ENCODE results near the gene ADNP.

The ADNP gene

DNA sequence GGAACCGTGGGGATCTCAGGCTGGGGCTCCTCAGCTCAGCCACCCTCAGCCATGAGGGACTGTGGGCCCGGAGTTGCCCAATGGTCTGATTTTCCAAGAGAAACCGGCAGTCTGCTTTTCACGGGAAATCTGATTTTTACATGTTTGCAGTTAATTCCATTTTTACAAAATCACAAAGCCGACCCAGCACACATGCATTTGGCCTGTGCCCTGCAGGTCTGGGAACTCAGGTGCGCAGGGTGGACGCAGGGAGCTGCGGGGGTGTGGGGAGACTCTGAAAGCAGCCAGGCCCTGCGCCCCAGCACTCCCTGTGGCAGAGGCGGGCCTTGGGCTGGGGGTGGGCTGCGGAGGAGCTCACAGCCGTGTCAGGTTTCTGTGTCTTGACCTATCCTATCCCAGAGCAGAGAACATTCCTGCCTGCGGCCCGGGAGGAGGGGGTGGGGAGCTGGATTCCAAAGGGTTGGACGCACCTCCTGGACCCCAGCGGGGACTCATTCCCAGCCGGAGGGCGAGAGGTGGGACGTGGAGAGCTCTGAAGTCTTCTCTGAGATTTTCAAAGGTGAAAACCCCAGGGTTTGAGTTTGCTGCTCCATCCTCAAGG is 60.6 kb downstream of the ADNP start:
- DNase-seq = no peak

- DNase-seq = no peak
These were observed 62.4 kb downstream of the ADNP start for GRCh38 chr20:50868509-50869495.

DNA sequence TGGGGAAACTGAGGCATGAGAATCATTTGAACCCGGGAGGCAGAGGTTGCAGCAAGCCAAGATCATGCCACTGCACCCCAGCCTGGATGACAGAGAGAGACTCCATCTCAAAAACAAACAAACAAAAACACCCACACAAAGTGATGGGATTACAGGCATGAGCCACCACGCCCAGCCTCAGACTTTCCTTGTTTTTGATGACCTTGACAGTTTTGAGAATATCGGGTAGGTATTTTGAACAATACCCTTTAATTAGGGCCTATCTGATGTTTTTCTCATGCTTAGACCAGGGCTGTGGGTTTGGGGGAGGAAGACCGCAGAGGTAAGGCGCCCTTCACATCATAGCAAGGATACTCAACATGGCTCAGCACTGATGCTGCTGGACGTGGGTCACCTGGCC is 63.4 kb downstream of the ADNP start:
- no peak for DNase-seq

DNA sequence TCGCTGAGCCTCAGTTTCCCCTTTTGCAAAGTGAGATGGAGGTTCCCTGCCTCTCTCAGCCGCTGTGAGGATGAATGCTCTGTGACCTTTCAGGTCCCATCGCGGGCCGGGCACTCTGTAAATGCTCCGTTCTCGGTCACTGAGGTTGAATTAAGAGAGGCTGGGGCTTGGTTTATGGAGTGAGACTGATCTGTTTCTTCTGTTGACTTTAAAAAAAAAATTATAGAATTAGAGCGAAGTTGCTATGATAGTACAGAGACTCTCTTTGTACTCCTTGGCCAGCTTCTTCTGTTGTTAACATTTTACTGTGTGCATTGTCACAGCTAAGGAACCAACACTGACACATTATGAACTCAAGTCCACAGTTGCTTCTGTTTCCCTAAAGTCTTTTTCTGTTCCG is 64.4 kb downstream of the ADNP start:
- no peak for DNase-seq

DNA sequence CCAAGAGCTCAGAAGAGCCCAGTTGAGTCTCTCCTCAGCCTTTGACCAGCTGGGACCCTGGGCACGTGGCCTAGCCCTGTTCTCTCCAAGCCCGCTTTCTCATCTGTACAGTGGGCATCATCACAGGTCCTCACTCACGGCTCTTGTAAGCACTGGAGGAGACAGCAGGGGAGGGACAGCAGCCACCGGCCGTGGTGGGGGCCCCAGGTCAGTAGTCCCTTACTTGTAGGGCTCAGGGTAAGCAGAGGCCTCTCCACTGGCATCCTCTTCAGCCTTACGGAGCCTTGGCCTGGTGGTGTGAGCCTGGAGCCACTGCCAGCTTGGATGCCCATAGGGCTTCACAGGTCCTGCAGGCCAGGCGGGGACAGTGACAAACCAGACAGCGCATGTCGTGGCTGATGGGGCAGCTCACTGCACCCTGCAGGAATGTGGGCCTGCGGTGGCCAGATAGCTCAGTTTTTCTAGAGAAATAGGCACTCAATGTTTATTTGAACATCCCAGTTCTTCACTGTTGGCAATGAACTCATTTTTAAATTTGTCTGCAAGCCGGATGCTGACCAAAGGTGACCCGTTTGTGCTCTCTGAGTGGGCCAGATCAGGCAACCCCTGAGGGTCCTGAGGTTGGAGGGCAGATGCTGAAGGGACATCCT is 65.1 kb downstream of the ADNP start:
- no peak for DNase-seq

GRCh38 chr20:50865591-50865990 is 65.6 kb downstream of the ADNP start:
- no peak for DNase-seq

DNA sequence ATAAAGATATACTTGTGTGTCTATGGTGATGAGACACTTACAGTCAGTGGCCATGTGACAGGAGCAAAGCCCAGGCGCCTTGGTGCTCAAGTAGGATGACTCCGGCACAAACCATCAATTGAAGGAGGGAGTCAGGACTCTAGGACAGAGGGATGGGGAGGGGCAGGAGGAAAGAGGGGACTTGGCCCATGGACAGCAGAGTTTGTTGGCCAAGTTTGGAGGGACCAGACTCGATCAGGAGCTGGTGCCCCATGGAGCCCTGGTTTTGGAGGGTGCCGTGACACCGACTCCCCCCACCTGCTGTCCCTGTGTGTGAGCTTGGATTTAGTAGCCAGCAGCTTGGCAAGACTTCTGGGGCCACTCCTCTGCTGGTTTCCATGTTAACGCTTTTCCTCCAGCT is 66.1 kb downstream of the ADNP start:
- DNase-seq = no peak

DNA sequence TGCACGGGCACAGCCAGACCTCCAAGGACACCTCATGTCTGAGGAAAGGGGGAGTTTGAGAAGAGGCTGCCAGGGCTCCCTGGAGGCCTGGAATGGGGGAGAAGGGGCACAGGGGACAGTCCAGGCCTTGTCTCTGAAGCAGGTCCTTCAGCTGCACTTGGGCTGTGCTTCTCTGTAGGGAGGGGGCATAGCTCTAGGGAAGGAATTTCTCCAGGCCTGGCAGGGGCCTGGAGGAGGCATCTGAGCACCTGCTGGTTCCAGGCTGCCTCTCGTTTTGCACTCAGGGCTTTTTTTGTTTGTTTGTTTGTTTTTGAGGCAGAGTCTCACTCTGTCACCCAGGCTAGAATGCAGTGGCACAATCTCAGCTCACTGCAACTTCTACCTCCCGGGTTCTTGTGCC is 68.7 kb downstream of the ADNP start:
- no peak for DNase-seq

- no peak for DNase-seq
These were observed 70.2 kb downstream of the ADNP start for GRCh38 chr20:50861012-50861411.

DNA sequence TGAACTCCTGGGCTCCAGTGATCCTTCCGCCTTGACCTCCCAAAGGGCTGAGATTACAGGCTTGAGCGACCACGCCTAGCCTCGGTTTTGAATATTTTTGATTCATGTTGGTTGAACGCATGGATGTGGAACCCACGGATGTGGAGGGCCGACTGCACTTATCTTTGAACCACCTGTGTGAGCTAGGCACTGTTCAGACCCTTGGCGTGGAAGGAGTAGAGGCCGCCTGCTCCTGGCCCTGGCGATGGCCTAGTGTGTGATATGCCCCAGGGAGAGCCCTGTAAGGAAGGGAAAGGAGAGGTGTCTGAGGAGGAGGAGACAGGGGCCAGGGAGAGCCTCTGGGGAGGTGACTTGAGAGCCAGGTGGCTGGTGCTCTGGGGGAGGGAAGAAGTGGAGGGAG is 72.1 kb downstream of the ADNP start:
- DNase-seq = no peak

GRCh38 chr20:50858525-50858924 is 72.7 kb downstream of the ADNP start:
- no peak for DNase-seq

DNA sequence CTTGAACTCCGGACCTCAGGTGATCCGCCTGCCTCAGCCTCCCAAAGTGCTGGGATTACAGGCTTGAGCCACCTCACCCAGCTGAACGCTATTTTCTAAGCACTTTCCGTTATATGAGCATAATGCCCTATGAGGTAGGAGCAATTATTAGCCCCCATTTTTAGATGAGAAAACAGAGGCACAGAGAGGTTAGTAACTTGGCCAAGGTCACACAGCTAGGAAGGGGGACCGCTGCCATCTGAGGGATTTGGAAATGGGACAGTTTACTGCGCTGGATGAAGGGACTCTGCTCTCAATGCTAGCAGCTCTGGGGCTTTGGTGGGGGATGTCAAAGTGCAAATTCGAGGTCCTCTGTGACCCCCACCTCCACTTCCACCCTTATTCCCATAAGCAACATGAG is 73.9 kb downstream of the ADNP start:
- DNase-seq = no peak

DNA sequence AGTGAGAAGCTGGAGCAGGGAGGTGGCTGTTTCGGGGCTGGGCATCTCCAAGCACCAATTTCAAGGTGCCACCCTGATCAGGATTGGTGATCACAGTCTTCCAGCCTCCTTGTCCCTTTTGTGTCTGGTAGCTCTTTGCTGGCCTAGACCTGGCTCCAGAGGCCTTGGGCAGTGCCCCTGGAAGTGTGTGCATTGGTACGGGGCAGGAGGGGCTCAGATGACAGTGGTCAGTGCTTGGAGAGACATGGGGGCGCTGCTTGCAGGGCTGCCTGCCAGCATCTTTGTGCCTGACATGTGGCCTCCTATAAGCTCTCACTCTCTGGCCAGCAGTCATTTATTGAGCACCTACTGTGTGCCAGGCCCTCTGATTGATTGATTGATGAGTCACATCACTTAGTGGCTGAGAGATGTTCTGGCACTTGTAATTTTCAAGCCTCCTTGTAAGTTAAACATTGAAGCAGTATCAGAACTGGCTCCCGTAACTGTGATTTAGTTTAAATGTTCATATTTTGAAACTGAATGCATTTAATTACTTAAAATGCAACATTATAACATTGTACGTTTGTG is 74.7 kb downstream of the ADNP start:
- DNase-seq = no peak

DNA sequence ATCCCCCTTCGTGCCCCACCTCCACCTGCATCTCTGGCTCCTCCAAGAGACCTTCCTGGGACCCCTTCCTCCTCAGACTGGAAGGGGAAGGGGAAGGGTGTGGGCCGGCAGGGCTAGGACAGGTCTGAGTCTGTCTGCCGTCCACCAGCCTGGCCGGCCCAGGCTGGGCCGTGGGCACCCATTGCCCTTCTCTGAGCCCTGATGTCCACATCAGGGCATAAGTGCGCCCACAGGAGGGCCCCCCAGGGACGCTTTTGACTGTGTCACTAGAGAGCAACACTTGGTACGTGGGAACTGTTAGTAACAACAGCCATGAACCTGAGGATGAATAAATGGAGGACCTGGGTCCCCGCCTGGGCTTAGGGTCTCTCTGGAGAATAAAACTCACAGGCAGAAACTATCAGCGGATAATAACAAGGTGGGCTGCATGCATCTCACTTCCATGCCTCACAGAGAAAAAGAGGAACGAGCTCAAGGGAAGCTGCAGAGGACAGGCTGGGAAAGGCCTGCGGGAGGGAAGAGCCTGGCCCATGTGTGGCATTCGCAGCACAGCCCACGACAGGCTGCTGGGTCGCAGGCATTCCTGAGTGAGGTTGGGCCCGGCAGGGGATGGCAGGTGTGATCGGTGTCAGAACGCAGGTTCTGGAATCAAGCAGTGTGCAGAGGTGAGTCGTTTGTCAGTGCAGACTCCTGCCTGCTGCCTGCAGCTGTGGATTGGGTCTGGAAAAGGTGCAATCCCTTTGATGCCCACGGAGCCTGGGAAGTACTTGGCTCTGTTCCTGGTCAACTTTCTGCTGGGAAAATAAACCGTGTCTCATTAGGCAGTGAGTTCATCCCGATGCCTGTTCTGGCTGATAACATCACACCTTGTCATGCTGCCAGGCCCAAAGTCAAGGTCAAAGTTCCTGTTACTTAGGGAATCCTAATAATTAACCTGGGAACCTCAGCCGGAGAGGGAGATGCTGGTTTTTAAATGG is 75.5 kb downstream of the ADNP start:
- no peak for DNase-seq

DNA sequence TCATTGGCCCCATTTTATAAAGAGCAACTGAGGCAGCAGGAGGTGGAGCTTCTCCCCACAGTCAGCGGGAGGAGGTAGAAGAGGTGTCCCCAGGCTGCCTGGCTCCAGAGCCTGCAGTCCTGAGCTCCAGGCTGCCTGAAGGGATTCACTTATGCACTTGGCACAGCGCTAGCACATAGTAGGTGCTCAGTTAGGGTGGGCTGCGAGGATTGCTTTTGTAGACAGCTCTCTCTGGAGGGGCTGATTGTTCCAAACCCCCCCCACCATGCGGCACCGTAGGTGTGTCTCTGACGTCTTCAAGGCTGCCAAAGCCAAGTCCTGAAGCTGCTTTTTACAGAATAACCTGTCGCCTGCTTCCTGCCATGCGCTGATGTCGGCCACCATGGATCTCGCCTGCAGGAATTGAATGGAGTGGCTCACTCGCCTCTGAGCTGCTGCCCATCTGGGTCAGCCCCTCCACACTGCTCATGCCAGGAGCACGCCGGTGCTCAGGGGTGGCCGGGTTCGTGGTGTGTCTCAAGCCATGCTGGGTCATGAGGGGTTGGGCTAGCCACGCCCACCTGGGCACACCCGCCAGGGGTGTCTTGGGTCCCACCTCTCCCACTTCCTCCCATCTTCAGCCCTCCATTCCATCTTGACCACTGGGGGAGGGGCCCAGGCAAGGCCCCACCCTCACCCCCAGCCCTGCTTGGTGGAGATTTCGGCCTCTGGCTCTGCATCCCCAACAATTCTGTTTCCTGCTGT is 76.6 kb downstream of the ADNP start:
- no peak for DNase-seq

- no peak for DNase-seq
These were observed 79.2 kb downstream of the ADNP start for GRCh38 chr20:50852085-50852484.

- no peak for DNase-seq
These were observed 80.4 kb downstream of the ADNP start for GRCh38 chr20:50850721-50851286.

DNA sequence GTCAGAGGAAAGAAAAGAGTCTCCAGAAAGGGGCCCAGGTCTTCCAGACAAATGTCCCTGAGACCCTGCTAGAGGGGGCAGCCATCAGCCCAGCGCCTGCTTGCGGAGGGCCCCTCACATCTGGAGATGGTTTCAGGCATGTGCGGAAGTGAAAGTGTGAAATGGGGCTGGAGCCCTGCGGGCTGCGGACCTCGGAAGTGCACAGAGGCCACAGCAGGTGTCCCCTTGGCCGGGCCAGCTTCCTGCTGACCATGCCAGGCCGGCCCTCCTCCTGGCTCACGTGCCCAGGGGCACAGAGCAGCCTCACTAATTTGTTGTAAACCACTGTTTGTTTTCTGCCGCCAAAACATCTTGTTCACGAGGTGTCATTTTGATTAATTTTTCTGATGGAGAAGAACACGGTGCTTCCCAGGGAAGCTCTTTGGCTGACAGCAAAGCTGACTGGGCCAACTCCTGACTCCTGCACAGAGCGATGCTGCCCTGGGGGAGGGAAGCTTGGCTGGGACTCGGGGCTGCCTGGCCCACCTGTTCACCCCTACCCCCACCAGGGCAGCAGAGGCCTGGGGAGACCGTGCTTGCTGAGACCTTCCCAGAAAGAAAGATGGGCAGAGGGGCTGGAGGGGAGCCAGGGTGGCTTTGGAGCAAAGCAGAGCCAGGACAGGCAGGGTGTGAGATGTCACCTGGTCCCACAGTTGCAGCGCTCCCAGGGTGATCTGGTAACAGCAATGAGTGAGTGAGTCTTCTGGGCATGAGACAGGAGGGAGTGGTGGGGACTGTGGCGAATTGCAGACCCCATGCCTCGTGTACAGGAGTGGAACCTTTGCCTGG is 82.2 kb downstream of the ADNP start:
- no peak for DNase-seq

- no peak for DNase-seq
These were observed 82.9 kb downstream of the ADNP start for GRCh38 chr20:50848341-50848808.

GRCh38 chr20:50845566-50846215 is 85.5 kb downstream of the ADNP start:
- DNase-seq = no peak

All from stimulated activated CD4-positive, alpha-beta T cell treated with anti-CD3 and anti-CD28 coated beads, Interleukin-4, amount 100 ng/mL, for 1 hour (primary cell).